ENCODE measurements around the gene PABPC3. TPM values are rescaled to one million over a fixed set of nuclear protein-coding genes. Genes with fewer than 3 reads are reported as not detected.

The PABPC3 gene
- polyA plus RNA-seq, 1 of the 3 experiments (the other 2 are of a cell fraction) = 0.02 TPM

- DNase-seq = no peak
- Histone ChIP-seq H3K9me3 (no peaks in the 10 kb centered on the region), H3K4me1 (ENCODE audit: control insufficient read depth in 1 of 2, insufficient read depth in 2 of 2, low read depth in 1 of 2, low read length in 1 of 2) (no peaks in the 10 kb centered on the region), H3K4me2 (no peak overlapping the region), H3K27me3 (ENCODE audit: insufficient read depth) (peaks cover 3% of the 10 kb centered on the region; the same call in 1 of the 2 replicates), H3K9me2 (no peaks in the 10 kb centered on the region), H3K4me3 (ENCODE audit: low read depth in 2 of 2, low read length in 1 of 2) (no peak overlapping the region), H3K9ac (no peak overlapping the region), H3K36me3 (replicated peaks in 1 of 2; ENCODE audit: control insufficient read depth in 1 of 2, insufficient read depth in 2 of 2, low read length in 1 of 2) (no peaks in the 10 kb centered on the region), H4K20me1 (ENCODE audit: insufficient read depth) (no peaks in the 10 kb centered on the region), H3K79me2 (ENCODE audit: insufficient read depth) (no peaks in the 10 kb centered on the region), H3K27ac (ENCODE audit: low read depth in 2 of 2, low read length in 1 of 2) (no peak overlapping the region), H3F3A (replicated peaks; ENCODE audit: insufficient read depth) (no peaks in the 10 kb centered on the region), H2AFZ (ENCODE audit: low read depth) (no peak overlapping the region)
- TF ChIP-seq RXRA (IDR thresholded peaks at IDR 0.05; ENCODE audit: borderline replicate concordance, low read depth) (no peak), CHD2 (IDR thresholded peaks at IDR 0.05; ENCODE audit: low read length, partially characterized antibody) (no peak), USF1 (IDR thresholded peaks at IDR 0.05; ENCODE audit: borderline replicate concordance, low read depth) (no peak), SIN3A (IDR thresholded peaks at IDR 0.05; ENCODE audit: borderline replicate concordance, low read depth, low read length) (no peak), GABPA (IDR thresholded peaks at IDR 0.05; ENCODE audit: low read depth) (no peak), RFX5 (IDR thresholded peaks at IDR 0.05; ENCODE audit: low read length) (no peak), IRF3 (IDR thresholded peaks at IDR 0.05; ENCODE audit: low read depth, low read length) (no peak), TAF1 (IDR thresholded peaks at IDR 0.05; ENCODE audit: borderline replicate concordance, low read depth, low read length) (no peak), TCF12 (IDR thresholded peaks at IDR 0.05) (no peak), FOSL2 (IDR thresholded peaks at IDR 0.05; ENCODE audit: borderline replicate concordance, low read depth) (no peak), ZBTB33 (IDR thresholded peaks at IDR 0.05; ENCODE audit: borderline replicate concordance, low read depth) (no peak), GATA2 (CRISPR knock-in tag; IDR thresholded peaks at IDR 0.05) (no peak), RCOR1 (IDR thresholded peaks at IDR 0.05; ENCODE audit: low read length) (no peak), TEAD4 (IDR thresholded peaks at IDR 0.05; ENCODE audit: borderline replicate concordance, insufficient read depth) (no peak), USF2 (IDR thresholded peaks at IDR 0.05; ENCODE audit: borderline replicate concordance, low read depth, low read length) (no peak), MAX (IDR thresholded peaks at IDR 0.05; ENCODE audit: low read depth) (no peak), MEF2A (IDR thresholded peaks at IDR 0.05; ENCODE audit: borderline replicate concordance, low read depth) (no peak), NFIC (IDR thresholded peaks at IDR 0.05; ENCODE audit: borderline replicate concordance) (no peak), ELF1 (IDR thresholded peaks at IDR 0.05) (no peak), PBX3 (IDR thresholded peaks at IDR 0.05) (no peak)
- CTCF ChIA-PET = interaction anchor here (0.8 to 3.4 kb wide), 10 partner anchors 9 to 343 kb away, joined by 3 to 27 read pairs (median 4); partner anchors contain the start of gene PABPC3
- 1% methylated on average over 3 of the region's 3 CpGs for WGBS (ENCODE audit: low lambda C conversion rate)
- POLR2A ChIA-PET = no interaction called here
Observed at GRCh38 chr13:25112695-25113255, 16.8 kb downstream of the PABPC3 start.
